Ascending aorta (tissue), 2 donors: ENCODE measurements around the gene KCNIP3. TPM values are rescaled to one million over a fixed set of nuclear protein-coding genes. Genes with fewer than 3 reads are reported as not detected.
A peak's percentile ranks its signal among the peaks of the same experiment; 100 is the strongest.

Experiments
- DNase-seq, 2 donors: peaks; one replicate each; pipeline ENCODE4 v3.0.0-alpha.2; 2019; ENCODE audit warnings: low spot score in 2 of 2
- H3K27ac ChIP-seq, 2 donors: fragments of 200-600 bp; sonication (generic); one replicate each; pipeline ENCODE4 v1.5.1; 2016 to 2017; ENCODE audit warnings: mild to moderate bottlenecking in 1 of 2
- H3K27me3 ChIP-seq: fragments of 200-600 bp; sonication (generic); one replicate; pipeline ENCODE4 v1.5.1; 2017
- H3K36me3 ChIP-seq, 2 donors: fragments of 200-600 bp; sonication (generic); one replicate each; pipeline ENCODE4 v1.5.1; 2016
- H3K4me1 ChIP-seq, 2 donors: fragments of 200-600 bp; sonication (generic); one replicate each; pipeline ENCODE4 v1.5.1; 2016 to 2017; ENCODE audit warnings: mild to moderate bottlenecking in 1 of 2
- H3K4me3 ChIP-seq, 2 donors: fragments of 200-600 bp; sonication (generic); one replicate each; pipeline ENCODE4 v1.5.1; 2016 to 2017; ENCODE audit warnings: mild to moderate bottlenecking in 1 of 2
- H3K9me3 ChIP-seq, 2 donors: fragments of 200-600 bp; sonication (generic); one replicate each; pipeline ENCODE4 v1.5.1; 2016
- intact Hi-C: fragments of 100-400 bp; cut with DNase I; formaldehyde crosslinking; loops from one replicate; pipeline ENCODE4 v1.15.1; 2023
- total RNA-seq: library from RNA; depleted of rRNA; stranded (reverse); fragments of >200 nt; gene quantifications from one replicate; pipeline ENCODE4 v1.1.0, GENCODE V29; 2016
- TF ChIP-seq, protein P1 (sequence below), 3 experiments: fragments of 200-600 bp in 2 of 3; fragments of 450-650 bp in 1 of 3; sonication (generic) in 2 of 3; IDR thresholded peaks; one replicate each; pipeline ENCODE4 v1.5.1; 2016 to 2019; ENCODE audit warnings: antibody characterized with exemption in 3 of 3, mild to moderate bottlenecking in 1 of 3, moderate library complexity in 1 of 3

The KCNIP3 gene
- total RNA-seq, 1 donor from 2014 or later: 5.2 TPM

DNA sequence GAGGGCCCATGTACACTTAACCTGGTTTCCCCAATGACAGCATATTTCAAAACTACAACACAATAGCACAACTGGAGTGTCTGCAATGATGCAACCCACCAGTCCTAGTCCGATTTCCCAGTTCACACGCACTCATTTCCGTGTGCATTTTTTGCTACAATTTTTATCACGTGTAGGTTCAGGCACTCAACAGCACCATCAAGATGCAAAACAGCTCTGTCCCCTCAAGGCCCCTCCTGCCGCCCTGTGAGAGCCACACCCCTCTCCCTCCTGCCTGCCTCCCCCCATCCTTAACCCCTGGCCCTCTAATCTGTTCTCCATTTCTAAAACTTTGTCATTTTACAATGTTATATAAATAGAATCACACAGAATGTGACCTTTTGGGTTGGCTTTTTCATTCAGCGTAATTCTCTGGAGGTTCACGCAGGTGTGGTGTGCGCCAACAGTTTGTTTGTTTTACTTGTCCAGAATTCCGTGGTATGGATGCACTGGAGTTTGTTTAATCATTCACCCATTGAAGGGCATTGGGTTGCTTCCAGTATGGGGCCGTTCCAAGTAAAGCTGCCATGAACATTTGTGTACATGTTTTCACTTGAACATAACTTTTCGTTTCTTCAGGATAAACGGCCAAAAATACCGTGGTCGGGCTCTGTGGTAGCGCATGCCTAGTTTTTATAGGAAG lies 8.4 kb downstream of the KCNIP3 start:
- Histone ChIP-seq H3K9me3 (no peaks in the 10 kb centered on the region), H3K36me3 (no peaks in the 10 kb centered on the region), H3K4me3 (peak overlapping the region in 1 of 2 donors; percentile 44), H3K27me3 (no peaks in the 10 kb centered on the region), H3K4me1 (peaks cover 0 to 4% of the 10 kb centered on the region in 2 donors), H3K27ac (no peak overlapping the region)
- TF ChIP-seq, protein P1, sequence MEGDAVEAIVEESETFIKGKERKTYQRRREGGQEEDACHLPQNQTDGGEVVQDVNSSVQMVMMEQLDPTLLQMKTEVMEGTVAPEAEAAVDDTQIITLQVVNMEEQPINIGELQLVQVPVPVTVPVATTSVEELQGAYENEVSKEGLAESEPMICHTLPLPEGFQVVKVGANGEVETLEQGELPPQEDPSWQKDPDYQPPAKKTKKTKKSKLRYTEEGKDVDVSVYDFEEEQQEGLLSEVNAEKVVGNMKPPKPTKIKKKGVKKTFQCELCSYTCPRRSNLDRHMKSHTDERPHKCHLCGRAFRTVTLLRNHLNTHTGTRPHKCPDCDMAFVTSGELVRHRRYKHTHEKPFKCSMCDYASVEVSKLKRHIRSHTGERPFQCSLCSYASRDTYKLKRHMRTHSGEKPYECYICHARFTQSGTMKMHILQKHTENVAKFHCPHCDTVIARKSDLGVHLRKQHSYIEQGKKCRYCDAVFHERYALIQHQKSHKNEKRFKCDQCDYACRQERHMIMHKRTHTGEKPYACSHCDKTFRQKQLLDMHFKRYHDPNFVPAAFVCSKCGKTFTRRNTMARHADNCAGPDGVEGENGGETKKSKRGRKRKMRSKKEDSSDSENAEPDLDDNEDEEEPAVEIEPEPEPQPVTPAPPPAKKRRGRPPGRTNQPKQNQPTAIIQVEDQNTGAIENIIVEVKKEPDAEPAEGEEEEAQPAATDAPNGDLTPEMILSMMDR (IDR thresholded peaks at IDR 0.05): no peak
- DNase-seq: peak in 1 of 2 donors; percentile 67
- intact Hi-C loops: no loop called here

DNA sequence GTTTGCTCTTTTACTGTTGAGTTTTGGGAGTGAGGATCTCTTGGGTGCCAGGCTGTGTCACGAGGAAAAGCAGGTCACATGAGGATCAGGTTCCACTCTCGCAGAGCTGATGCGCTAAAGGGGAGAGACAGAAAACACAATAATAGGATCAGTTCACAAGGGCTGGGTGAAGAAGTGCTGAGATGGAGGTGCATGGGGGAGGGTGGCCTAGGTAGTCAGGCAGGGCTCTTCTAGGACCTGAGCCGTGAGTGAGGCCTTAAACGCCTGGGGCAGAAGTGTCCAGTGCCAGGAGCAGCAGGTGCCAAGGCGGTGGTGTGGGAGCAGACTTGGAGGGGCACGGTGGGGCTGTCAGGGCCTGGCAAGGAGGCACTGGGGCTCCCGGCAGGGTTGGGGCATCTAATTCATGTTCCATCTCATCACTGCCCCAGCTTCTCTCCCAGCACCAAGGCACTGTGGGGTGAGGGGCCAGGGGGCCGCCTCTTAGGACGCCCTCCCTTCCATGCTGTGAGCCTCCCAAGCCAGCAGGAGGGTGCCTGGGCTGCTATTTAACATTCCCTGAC lies 9.3 kb downstream of the KCNIP3 start:
- Histone ChIP-seq H3K27me3 (no peaks in the 10 kb centered on the region), H3K9me3 (no peaks in the 10 kb centered on the region), H3K36me3 (no peaks in the 10 kb centered on the region), H3K27ac (no peak overlapping the region), H3K4me3 (no peak overlapping the region), H3K4me1 (peaks cover 0 to 4% of the 10 kb centered on the region in 2 donors)
- intact Hi-C loops: no loop called here
- no peak for DNase-seq
- TF ChIP-seq, protein P1 (IDR thresholded peaks at IDR 0.05): no peak

DNA sequence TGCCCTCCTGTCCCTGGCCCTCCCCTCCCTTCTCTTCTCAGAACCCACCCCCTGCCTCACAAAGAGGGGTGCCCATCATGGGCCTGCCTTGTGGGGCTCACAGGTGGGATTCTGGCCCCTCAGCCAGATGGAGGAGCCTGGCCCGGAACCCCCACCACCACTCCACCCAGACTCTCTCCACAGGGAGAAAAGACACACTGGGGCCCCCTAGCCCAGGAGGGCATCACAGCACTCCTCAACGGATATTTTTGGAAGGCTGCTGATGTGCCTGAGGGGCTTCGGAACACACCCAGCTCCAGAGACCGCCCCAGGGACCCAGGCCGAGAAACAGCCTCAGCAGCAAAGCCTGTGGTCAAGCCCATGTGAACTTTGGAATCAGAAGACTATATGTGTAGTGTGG lies 9.9 kb downstream of the KCNIP3 start:
- intact Hi-C loops: no loop called here
- Histone ChIP-seq H3K27ac (no peak overlapping the region), H3K4me3 (no peak overlapping the region), H3K36me3 (no peaks in the 10 kb centered on the region), H3K4me1 (peaks cover 0 to 4% of the 10 kb centered on the region in 2 donors), H3K27me3 (no peaks in the 10 kb centered on the region), H3K9me3 (no peaks in the 10 kb centered on the region)
- DNase-seq: no peak
- TF ChIP-seq, protein P1 (IDR thresholded peaks at IDR 0.05): no peak

DNA sequence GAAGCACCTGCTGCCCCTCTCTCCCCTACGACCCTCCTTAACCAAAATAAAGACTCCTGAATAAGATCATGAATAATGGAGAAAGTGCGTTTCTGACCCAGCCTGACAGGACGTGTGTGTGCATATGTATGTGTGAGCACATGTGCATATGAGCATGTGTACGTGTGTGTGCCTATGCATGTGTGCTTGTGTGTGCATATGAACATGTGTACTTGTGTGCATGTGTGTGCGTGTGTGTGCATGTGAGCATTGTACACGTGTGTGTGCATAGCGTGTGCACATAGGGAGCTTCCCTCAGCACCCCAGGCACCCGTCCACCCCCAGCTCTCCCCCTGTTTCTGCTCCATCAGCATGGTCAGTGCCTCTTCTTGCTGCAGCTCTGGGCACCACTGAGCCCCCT lies 10.7 kb downstream of the KCNIP3 start:
- Histone ChIP-seq H3K27ac (no peak overlapping the region), H3K9me3 (no peaks in the 10 kb centered on the region), H3K36me3 (no peaks in the 10 kb centered on the region), H3K4me1 (peaks cover 0 to 4% of the 10 kb centered on the region in 2 donors), H3K4me3 (no peak overlapping the region), H3K27me3 (no peaks in the 10 kb centered on the region)
- no peak for DNase-seq
- TF ChIP-seq, protein P1 (IDR thresholded peaks at IDR 0.05): no peak
- intact Hi-C loops: no loop called here

DNA sequence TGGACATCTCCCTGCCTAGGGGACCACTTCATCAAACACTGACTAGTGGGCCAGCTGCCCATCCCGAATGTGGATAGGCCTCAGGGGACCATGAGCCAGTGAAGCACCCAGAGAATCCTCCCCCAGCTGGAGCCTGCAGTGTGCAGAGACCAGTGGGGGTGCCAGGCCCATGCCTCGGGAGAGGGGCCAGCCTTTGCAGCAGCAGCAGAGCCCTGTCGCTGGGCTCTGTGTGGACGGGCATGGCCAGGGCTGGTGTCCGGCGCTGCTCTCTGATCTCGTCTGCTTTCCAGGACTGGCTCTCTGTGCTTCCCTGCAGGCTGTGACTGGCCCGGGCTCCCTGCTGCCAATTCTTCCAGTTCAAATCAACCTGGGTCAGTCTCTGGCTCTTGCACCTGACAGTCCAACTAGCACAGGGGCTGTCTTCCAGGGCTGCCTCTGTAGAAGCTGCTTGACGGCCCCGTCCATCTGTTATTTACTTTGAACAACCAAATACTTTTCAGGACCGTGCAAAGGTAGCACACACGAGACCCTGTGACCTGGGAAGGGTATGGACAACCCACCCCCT lies 11.4 kb downstream of the KCNIP3 start:
- TF ChIP-seq, protein P1 (IDR thresholded peaks at IDR 0.05): no peak
- H3K9me3 ChIP-seq: no peaks in the 10 kb centered on the region
- H3K27ac ChIP-seq: no peak overlapping the region
- no peaks in the 10 kb centered on the region for H3K36me3 ChIP-seq
- no peak for DNase-seq
- H3K4me1 ChIP-seq: peaks cover 0 to 4% of the 10 kb centered on the region in 2 donors
- intact Hi-C loops: no loop called here
- no peaks in the 10 kb centered on the region for H3K27me3 ChIP-seq
- no peak overlapping the region for H3K4me3 ChIP-seq
